H54 (cell line): ENCODE results near the gene LGR5.
"Not testable (repeated sequence)": the region's sequence is repeated elsewhere in the genome, so short reads cannot be mapped to it uniquely, and the experiment has no call there.

Source experiments
- DNase-seq: peaks from one replicate; pipeline ENCODE4 v3.0.0; 2011; ENCODE audit warnings: low spot score, mixed read lengths; ENCODE audit not compliant: insufficient read length
- FAIRE-seq: peaks from 3 replicates; lab custom pipeline; 2011; peaks lifted over from hg19 to GRCh38; lab: Jason Lieb, UNC
- POLR2A ChIP-seq: IDR thresholded peaks from 2 replicates; pipeline ENCODE4 v1.6.1; 2011; ENCODE audit warnings: low read depth, mild to moderate bottlenecking, low read length

LGR5 gene

GRCh38 chr12:71562676-71563595, 123.3 kb downstream of the LGR5 start:
- no peak for DNase-seq
- no peak for FAIRE-seq
- TF ChIP-seq POLR2A, result no peak

GRCh38 chr12:71565535-71565934, 125.9 kb downstream of the LGR5 start:
- TF ChIP-seq POLR2A, result no peak

GRCh38 chr12:71566655-71567054, 127.1 kb downstream of the LGR5 start:
- no peak for TF ChIP-seq POLR2A
- no peak for DNase-seq
- no peak for FAIRE-seq

More at GRCh38 chr12:71565535-71565934, 125.9 kb downstream of the LGR5 start:
- no peak for FAIRE-seq
- no peak for DNase-seq

DNA sequence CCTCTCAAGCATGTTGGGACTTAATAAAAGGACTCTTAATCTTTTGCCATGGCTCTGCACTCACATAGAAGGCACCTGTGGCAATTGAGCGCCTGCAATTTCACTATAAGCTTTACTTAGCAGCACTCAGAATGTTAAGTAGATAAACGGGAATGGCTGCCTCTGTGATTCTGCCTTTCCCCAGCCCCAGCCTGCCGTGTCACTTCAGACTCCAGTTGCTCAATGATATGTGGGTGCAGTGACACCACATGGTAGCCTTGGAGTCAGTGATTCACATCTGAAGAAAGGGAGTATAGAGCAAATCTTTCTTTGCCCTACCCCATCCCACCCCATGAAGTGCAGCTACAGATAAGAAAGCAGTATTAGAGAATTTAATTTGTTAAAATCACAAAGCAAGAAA, 127.9 kb downstream of the LGR5 start:
- no peak for TF ChIP-seq POLR2A
- FAIRE-seq (no peak), DNase-seq (no peak)

- DNase-seq, FAIRE-seq: not testable (repeated sequence)
Observed at GRCh38 chr12:71569885-71570284, 130.3 kb downstream of the LGR5 start.

DNA sequence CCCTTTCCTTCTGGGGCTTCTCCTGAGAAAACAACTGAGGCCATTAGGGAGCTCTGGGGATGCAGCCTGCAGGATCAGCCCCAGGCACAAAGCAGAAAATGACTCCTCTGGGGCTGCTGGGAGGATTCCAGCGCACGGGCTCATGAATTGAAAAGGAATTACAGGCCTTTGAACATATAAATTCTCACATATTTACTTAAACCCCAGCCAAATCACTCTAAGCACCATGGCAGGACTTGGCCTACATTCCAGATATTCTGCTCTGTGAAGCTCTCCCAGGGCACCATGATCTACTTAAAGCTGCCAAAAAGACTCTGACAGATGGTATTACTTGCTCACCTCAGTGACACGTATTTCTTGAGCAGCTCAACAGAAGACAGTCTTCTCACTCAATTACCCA, 136.9 kb downstream of the LGR5 start:
- TF ChIP-seq POLR2A, result no peak
- DNase-seq (no peak), FAIRE-seq (no peak)

DNA sequence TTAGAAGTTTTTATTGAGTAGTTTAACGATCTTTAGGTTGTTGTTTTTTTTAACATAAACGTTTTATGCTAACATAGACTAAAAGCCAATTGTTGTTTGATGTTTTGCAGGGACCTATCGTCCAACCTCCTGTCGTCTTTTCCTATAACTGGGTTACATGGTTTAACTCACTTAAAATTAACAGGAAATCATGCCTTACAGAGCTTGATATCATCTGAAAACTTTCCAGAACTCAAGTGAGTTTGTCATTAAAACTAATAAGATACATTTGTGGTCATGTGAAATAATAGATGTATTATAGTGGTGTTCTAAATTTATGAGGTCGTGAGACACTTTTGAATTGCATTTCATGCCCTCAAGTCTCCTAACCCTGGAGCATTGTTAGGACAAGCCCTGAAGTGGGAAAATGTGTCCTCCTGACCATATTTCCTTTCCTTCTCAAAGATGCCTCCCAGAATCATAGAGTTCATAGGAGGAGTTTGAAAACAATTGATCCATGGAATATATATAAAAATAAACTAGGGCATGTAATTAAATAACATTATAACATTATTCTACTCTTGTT, 139.2 kb downstream of the LGR5 start:
- DNase-seq (no peak), FAIRE-seq (no peak)
- no peak for TF ChIP-seq POLR2A

DNA sequence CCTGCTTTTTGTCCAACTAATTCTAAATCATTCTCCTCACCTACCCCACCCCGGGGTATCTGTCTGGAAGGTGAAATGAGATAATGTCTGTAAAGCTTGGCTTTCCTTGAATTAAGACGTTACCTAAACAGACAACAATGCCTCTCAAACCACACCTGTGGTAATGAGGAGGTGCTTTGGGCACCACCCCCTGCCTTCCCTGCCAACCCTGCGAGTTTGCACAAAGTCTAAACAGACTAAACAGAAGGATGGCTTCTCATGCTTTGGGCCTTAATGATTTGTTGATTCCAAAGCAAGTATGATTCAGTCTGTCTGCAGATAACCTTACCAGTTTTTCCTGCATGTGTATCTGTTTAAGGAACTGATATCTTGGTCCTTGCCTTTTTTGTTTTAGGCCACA, 141.6 kb downstream of the LGR5 start:
- no peak for DNase-seq
- FAIRE-seq, result peak; percentile 6
- TF ChIP-seq POLR2A, result no peak

DNA sequence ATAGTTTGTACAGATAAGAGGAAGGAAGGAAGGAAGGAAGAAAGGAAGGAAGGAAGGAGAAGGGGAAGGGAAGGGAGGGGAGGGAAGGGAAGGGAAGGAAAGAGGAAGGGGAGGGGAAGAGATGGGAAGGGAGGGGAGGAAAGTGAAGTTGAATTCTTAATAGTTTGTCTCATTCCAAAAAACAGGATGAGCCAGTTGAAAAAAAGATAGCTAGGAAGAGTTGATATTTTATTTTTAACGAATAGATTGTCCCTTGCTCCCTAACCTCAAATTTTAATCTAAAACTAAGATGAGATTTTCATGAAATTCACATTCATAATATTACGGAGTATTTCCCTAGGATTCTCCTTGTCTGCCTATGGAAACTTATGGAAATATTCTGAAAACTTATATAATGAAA, 143.3 kb downstream of the LGR5 start:
- FAIRE-seq, result no peak
- no peak for TF ChIP-seq POLR2A
- DNase-seq, result no peak

GRCh38 chr12:71584356-71584755, 144.8 kb downstream of the LGR5 start:
- DNase-seq, result no peak
- no peak for TF ChIP-seq POLR2A
- FAIRE-seq, result no peak

DNA sequence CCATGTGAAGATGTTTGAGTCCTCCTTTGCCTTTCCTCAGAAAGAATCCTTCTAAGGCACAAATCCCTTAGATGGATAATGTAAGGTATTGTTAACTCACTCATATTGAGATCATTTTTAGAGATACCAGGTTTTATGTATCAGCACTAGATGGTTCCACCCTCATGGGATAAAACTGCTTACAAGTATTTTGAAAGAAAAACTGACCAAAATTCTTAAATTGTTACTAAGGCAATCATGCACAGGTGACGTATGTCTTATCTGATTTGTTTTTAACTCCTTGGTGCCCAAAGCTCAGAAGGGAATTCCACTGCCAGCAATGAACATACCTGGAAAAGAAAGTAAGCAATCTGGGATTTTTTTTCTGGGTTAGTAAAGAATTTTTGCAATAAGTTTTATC, 145.6 kb downstream of the LGR5 start:
- FAIRE-seq (no peak), DNase-seq (no peak)
- no peak for TF ChIP-seq POLR2A

DNA sequence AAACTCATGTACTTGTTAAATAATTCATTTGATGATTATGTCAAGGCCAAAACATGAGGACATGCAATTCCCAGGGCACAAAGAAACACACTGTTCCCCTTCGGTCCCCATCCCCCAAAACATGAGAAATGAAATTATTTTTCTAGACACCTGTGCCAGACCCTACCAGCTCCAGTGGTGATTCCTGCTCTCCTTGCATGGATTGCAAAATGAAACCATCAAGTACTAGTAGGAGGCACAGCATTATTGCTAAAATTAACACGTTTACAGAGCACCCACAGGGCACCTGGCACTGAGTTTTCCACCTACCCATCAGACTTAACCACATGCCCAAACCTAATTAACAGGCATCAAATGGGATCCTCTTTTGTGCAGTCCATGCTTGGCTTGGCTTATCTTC, 147.4 kb downstream of the LGR5 start:
- TF ChIP-seq POLR2A, result no peak
- no peak for FAIRE-seq
- no peak for DNase-seq

DNA sequence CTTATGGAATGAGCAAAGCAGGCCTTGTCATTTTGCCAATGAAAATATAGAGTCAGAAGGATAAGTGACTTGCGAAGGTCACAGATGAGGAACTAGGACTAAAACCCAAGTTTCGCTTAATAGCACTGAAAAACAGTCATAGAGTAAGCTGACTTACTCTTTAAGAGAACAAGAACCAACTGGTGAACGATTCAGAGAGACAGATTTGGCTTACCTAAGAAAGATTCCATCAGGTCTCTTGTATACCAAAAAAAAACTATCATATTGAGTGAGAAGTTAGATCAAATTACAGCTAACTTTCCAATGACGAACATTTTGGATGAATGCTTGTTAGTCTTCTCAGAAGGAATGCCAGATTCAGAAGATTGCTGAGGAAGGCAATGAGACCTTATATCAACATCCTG, 149.9 kb downstream of the LGR5 start:
- DNase-seq (no peak), FAIRE-seq (no peak)
- no peak for TF ChIP-seq POLR2A

GRCh38 chr12:71591601-71592000, 152.0 kb downstream of the LGR5 start:
- no peak for FAIRE-seq

DNA sequence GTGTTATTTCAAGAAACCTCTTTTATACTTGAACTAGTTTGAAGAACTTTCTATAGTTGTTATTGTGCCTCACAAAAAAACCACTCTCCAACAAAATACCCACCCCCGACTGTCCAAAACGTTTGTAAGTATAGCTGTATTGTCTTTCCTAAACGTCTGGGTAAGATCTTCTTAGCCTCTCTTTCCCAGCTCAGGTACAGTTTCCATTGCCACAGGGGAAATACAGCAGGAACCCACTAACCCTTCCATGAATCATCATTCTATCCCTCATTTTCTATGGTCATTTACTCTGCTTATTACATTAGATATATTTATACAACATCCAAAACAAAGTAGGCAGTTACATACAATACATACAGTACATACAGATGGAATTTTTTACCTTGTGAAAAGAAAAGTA, 153.2 kb downstream of the LGR5 start:
- no peak for FAIRE-seq
- no peak for TF ChIP-seq POLR2A
- no peak for DNase-seq

More at GRCh38 chr12:71591601-71592000, 152.0 kb downstream of the LGR5 start:
- no peak for TF ChIP-seq POLR2A
- DNase-seq, result no peak
